PFSK-1 (cell line): ENCODE data around the gene SMIM35.

Source experiments
- POLR2AphosphoS5 ChIP-seq: IDR thresholded peaks from 2 replicates; pipeline ENCODE4 v1.6.1; 2012; ENCODE audit warnings: low read depth, mild to moderate bottlenecking, control low read depth, low read length, moderate library complexity
- SIN3A ChIP-seq: IDR thresholded peaks from 2 replicates; pipeline ENCODE4 v1.6.1; 2012; ENCODE audit warnings: mild to moderate bottlenecking, low read length, moderate library complexity, borderline replicate concordance; ENCODE audit not compliant: insufficient read depth

DNA sequence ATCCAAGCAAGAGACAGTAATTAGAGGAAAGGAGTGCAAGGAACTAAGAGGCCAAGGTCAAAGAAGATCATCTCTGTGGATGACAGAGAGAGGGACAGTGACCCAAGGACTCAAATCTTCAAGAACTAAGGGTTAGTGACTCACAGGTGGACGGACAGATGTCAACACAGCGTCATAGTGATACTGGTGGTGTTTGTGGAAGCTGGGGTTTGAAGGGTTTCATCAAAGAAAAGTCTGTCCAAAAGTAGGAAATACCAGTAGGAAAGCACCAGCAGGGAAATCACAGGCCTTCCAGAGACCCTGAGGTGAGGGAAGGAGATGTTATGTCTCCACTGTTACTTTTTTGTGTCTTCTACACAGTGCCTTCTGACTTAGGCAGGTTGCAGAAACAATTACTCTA lies 68.4 kb downstream of the SMIM35 start:
- no peak for TF ChIP-seq SIN3A
- TF ChIP-seq POLR2AphosphoS5: no peak
